ENCODE data around the gene INSL3.

DNA sequence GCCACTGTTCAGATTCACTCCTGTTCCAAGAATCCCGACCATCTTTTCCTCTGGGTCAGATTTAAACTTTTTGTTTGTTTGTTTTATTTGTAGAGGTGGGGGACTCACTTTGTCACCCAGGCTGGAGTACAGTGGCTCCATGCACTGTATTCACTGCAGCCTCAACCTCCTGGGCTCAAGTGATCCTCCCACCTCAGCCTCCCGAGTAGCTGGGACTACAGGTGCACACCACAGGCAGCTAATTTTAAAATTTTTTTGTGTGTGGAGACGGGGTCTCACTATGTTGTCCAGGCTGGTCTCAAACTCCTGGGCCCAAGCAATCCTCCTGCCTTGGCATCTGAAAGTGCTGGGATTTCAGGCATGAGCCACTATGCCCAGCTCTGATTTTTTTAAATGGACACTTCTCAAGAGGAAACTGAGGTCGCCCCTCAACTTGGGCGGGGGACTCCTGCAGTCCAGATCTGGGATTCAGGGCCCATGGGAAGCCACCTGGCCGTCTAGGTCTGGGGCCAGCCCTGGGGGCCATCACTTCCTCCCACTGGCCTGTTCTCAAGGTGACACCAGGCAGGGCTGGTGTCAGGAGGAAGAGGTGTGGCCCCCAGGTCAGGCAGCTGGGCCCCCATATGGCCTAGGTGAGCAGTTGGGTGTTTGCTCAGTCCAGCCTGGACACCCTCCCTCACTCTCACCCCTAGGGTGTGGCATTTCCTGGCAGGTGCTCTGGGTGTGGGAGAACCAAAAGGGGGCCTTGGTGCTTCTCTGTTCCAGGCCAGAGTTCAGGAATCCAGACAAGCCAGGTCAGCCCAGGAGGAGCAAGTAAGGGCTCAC is 25.1 kb downstream of the INSL3 start:
- no peak for TF ChIP-seq CTCF (conservative IDR thresholded peaks at IDR 0.05; ENCODE audit: low read depth, low read length)
- no peak for TF ChIP-seq EZH2 (IDR thresholded peaks at IDR 0.05; ENCODE audit: borderline replicate concordance, low read depth, low read length, poor library complexity, severe bottlenecking)
